ENCODE data around the gene PHF2. TPM values are rescaled to one million over a fixed set of nuclear protein-coding genes. Genes with fewer than 3 reads are reported as not detected.

Gene PHF2
- total RNA-seq, 1 experiment from 2014 or later = 17.4 TPM

DNA sequence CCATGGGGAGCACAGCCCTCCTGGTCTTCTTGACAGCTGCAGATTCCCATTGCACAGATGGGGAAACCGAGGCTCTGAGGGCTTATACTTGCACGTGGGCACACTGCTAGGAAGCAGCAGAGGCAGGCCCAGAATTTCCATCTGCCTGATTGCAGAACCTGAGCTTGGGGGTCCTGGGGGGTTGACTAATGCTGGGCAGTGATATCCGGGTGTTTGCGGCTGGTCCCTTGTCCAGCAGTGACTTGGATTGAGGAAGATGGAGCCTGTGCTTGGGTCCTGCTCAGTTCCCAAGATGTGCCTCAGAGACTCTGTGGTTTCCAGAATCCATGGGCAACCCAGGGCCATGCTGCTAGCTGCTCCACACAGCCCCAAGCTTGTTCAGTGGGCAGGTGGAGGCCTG lies 91.2 kb downstream of the PHF2 start:
- no peak overlapping the region for H3K18ac ChIP-seq (ENCODE audit: insufficient read length, low read depth, low read length)
- no peak overlapping the region for H2BK120ac ChIP-seq (ENCODE audit: low read depth, low read length, poor library complexity, severe bottlenecking)
- Mint-ChIP-seq H3K27me3 (ENCODE audit: low read depth) (no peaks in the 10 kb centered on the region; the same call in 1 of the 2 replicates), H3K27ac (peak overlapping the region in 1 of 3 experiments; percentile 35; a peak in 3 of 7 replicates), H3K9me3 (peaks cover 0 to 7% of the 10 kb centered on the region in 2 experiments; a peak in 2 of 5 replicates), H3K4me3 (no peak overlapping the region), H3K36me3 (ENCODE audit: insufficient read depth in 1 of 3, low read depth in 3 of 3) (peaks cover 0 to 27% (median 1%) of the 10 kb centered on the region in 3 experiments; a peak in 3 of 7 replicates), H3K4me1 (peaks cover 0 to 11% of the 10 kb centered on the region in 2 experiments; a peak in 2 of 4 replicates)
- no peak overlapping the region for H3K23ac ChIP-seq (ENCODE audit: insufficient read length, low read depth, low read length)
- H3K23me2 ChIP-seq (ENCODE audit: insufficient read length, low read depth, low read length, poor library complexity, severe bottlenecking) = no peaks in the 10 kb centered on the region
- no peak overlapping the region for H4K91ac ChIP-seq (ENCODE audit: insufficient read length, low read depth, low read length)
- no peak overlapping the region for H2AFZ ChIP-seq (ENCODE audit: low read length)
- H4K20me1 ChIP-seq (ENCODE audit: control insufficient read depth, insufficient read depth, insufficient read length) = no peaks in the 10 kb centered on the region
- no peaks in the 10 kb centered on the region for H3K79me2 ChIP-seq (ENCODE audit: insufficient read depth, low read length)
- no peak overlapping the region for H3K4ac ChIP-seq (ENCODE audit: low read depth, low read length)
- no peak overlapping the region for H3K9ac ChIP-seq (ENCODE audit: extremely low read depth, insufficient read length, low read length)
- no peak overlapping the region for H2BK12ac ChIP-seq (ENCODE audit: insufficient read length, low read depth, low read length)
- H3K14ac ChIP-seq (ENCODE audit: insufficient read depth, low read length) = no peak overlapping the region
- no peak overlapping the region for H2AK5ac ChIP-seq (ENCODE audit: insufficient read length, low read length)
- no peak overlapping the region for H4K5ac ChIP-seq (ENCODE audit: insufficient read length, low read depth, low read length)
- no peak overlapping the region for H2BK5ac ChIP-seq (ENCODE audit: insufficient read length, low read length)
- TF ChIP-seq CTCF (conservative IDR thresholded peaks at IDR 0.05) = no peak
- H3K4me2 ChIP-seq (ENCODE audit: insufficient read depth, insufficient read length, low read length) = no peak overlapping the region
- H3T11ph ChIP-seq (ENCODE audit: low read length) = no peak overlapping the region
- no peaks in the 10 kb centered on the region for H3K79me1 ChIP-seq (ENCODE audit: insufficient read depth, low read depth, low read length, poor library complexity, severe bottlenecking)
- H3K27ac ChIP-seq (ENCODE audit: insufficient read length, low read depth, low read length) = no peak overlapping the region
- no peaks in the 10 kb centered on the region for H3K27me3 ChIP-seq (ENCODE audit: insufficient read depth, low read length)
- no peak overlapping the region for H3K56ac ChIP-seq (ENCODE audit: insufficient read length, low read depth, low read length)
- no peak overlapping the region for H2BK20ac ChIP-seq (ENCODE audit: low read depth, low read length, poor library complexity, severe bottlenecking)
- WGBS (ENCODE audit: extremely low coverage, insufficient read length, low lambda C conversion rate) = no CpG with 5 or more reads among the region's 4 CpGs
- no peaks in the 10 kb centered on the region for H3K4me1 ChIP-seq (ENCODE audit: insufficient read depth, low read length)
- H4K8ac ChIP-seq (replicated peaks; ENCODE audit: insufficient read length, low read depth, low read length) = no peak overlapping the region
- no peaks in the 10 kb centered on the region for H3K9me3 ChIP-seq (ENCODE audit: control insufficient read depth, low read depth, low read length)
- no peak overlapping the region for H2BK15ac ChIP-seq (ENCODE audit: low read depth, low read length)
- peak; percentile 16 for DNase-seq

All from H9 (cell line).